Measurements from ENCODE around the gene GEN1. TPM values are rescaled to one million over a fixed set of nuclear protein-coding genes. Genes with fewer than 3 reads are reported as not detected.

Gene GEN1
- total RNA-seq, 1 experiment from 2014 or later: 30.8 TPM

GRCh38 chr2:17795309-17795708 lies 41.4 kb downstream of the GEN1 start:
- no peak for DNase-seq (ENCODE audit: low read depth)

- no peak for DNase-seq (ENCODE audit: low read depth)
These were observed 44.4 kb downstream of the GEN1 start for GRCh38 chr2:17798338-17798737.

DNA sequence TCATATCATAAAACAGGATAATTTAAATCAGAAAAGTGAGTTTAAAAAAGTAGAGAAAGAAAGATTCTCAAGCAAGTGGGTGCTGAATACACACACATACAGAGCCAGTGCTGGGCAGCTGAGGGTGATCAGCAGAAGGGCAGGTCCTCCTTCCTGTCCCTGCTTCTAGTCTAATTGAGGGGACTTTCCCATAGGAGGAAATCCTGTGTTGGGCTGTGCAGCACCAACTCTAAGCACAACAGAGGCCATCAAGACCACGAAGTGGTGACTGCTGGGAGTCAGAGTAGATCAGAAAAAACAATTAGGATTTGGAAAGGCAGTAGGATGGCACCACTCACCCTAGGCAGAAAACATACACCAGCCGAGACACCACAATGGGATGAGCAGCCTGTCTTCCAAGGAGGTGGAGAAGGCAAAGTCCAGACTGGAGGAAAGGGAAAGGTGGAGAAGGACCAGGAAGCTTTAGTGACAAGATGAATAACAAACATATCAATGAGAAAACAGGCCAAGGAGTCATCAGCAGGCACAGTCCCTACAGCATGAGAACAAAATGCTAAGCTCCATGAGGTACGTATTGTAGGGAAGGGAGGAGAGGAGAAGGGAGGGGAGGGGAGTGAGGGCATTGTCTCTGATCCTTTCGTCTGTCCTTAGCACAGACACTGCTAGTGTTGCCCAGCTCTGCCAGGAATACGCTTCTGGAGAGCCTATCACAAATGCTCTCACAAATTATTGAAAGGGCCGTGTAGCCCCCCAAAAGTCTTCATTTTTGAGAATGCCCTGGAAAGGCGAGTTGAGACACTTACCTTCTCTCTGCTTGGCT lies 45.6 kb downstream of the GEN1 start:
- peak; percentile 17 for DNase-seq (ENCODE audit: low read depth)

GRCh38 chr2:17800219-17800618 lies 46.3 kb downstream of the GEN1 start:
- peak; percentile 97 for DNase-seq (ENCODE audit: low read depth)

DNA sequence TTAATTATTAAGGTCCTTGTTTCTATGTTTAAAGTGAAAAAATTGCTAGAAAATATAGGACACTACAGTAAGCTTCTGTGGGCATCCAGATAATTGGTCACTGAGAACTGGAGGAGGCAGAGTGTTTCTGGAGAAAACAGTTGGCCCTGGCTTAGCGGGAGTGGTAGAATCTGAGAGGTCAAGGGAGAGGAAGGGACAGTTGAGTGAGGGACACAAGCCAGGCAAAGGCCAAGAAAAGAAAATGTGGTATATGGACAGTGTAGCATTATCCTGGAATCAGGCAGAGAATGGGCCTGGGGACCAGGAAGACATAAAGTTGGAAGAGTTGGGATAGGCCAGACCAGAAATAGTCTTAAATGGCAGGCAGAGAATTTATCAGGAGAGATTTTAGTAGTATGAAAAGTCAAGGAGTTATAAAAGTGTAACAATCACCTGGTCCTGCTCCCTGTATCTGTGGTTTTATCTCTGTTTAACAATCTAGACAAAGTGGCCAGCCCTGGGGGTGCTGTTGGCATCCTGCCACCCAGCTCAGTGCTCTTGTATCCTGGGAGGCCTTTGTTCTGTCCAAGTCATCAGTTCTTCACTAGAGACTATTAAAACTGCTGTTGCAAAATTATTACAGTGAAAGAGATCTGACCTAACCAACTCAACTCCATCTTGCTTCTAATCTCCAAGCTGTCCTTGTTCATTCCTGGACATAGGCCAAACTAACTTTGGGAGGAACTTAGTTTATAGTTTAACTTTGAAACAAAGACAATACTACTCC lies 46.9 kb downstream of the GEN1 start:
- peak; percentile 16 for DNase-seq (ENCODE audit: low read depth)

DNA sequence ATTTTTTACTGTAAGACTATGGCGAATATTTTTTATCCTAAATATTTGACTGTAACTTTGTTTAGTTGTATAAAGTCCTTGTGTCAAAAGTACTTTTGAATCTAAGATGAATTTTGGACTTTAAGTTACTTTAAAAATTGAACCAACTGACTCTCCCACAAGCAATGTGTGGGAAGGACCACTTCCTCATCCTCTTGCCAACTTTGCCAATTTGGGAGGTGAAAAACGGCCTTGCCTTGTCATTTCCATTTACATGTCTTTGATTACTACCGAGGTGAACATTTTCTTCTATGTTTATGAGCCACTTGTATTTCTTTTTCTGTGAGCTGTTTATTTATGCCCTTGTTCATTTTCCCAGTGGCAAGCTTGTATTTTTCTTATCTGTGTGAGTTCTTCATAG lies 49.6 kb downstream of the GEN1 start:
- no peak for DNase-seq (ENCODE audit: low read depth)

- no peak for DNase-seq (ENCODE audit: low read depth)
These were observed 50.4 kb downstream of the GEN1 start for GRCh38 chr2:17804358-17804757.

DNA sequence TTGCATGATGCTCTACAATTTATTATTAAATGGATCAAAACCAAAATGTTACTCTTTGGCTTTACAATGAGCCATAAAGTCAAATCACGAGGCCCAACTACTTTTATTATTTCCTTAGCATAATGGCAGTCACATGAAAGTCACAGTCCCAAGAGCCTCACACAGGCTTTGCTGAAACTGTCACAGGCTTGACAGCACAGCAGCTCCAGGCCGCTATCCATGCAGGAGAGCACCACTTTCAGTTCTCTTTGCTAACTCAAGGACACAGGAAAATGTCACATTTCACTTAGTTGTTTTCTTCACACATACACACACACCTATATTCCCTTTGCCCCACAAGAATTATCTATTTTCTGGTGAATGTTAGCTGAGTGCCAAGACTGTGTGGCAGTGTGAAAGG lies 51.2 kb downstream of the GEN1 start:
- DNase-seq (ENCODE audit: low read depth): no peak

GRCh38 chr2:17805717-17806363 lies 51.9 kb downstream of the GEN1 start:
- DNase-seq (ENCODE audit: low read depth): peak; percentile 75

DNA sequence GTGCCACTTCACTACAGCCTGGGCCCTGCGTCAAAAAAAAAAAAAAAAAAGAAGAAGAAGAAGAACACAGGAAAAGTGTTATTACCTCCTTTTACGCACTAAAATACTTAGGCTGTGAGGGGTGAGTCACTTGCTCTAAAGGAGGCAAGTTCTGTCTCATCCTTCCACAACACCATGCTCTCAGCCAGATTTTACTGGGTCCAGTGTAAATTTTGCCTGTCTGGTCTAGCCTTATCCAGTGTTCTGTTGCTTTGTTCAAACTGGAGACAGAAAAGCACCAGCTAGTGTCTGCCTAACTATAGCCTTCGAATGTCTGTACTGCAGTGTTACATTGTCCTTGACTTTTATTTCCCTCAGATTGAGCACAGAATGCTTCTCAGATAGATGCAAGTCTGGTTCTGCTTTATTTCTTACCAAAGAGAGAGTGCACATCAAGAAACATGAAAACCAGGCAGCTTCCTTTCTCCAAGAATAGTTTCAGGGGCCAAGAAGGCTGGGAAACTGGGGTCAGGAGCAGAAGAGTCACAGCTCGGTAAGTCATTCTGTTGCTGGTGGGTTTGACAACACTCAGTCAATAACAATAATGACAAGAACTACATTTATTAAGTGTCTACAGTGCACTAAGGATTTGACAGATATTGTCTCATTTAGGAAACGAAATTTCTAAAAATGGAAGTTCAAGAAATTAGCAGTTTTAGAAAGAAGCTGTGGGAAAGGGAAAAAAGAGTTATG lies 59.2 kb downstream of the GEN1 start:
- DNase-seq (ENCODE audit: low read depth): peak; percentile 90

DNA sequence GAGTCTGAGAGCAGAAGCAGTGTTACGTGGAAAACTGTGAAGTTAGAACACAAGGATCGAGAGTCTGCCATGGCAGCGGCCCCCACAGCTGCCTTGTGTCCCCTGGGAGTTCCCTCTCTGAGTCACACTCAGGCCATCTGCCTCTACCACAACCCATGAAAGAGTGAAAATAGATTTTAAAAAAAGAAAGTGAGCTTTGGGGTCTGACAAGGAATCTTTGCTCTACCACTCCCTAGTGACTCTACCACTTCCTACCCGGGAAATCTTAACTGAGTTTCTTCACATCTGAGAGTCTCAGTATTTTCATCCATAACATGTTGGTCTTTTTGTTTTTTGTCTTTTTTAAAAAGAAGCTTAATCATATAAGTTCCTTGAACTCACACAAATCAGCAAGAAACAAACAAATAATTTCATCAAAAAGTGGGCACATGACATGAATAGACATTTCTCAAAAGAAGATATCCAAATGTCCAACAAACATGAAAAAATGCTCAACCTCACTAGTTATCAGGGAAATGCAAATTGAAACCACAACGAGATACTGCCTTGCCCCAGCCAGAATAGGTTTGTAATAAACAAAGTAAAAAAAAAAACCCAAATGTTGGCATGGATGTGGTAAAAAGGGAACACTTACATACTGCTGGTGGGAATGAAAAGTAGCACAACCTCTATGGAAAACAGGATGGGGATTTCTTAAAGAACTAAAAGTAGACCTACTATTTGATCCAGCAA lies 60.0 kb downstream of the GEN1 start:
- peak; percentile 96 for DNase-seq (ENCODE audit: low read depth)

DNA sequence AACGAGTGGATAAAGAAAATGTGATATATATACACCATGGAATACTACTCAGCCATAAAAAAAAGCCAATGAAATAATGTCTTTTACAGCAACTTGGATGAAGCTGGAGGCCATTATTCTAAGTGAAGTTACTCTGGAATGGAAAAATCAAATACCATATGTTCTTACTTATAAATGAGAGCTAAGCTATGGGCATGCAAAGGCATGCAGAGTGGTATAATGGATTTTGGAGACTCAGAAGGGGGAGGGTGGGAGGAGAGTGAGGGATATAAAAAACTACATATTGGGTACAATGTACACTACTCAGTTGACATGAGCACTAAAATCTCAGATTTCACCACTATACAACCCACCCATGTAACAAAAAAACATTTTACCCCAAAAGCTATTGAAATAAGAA lies 60.7 kb downstream of the GEN1 start:
- no peak for DNase-seq (ENCODE audit: low read depth)

- no peak for DNase-seq (ENCODE audit: low read depth)
These were observed 61.7 kb downstream of the GEN1 start for GRCh38 chr2:17815468-17816184.

GRCh38 chr2:17816396-17817245 lies 62.7 kb downstream of the GEN1 start, which contains the start of gene MSGN1:
TSS of gene MSGN1 (plus strand) at chr2:17816460. CDS start at chr2:17816519, 59 bp downstream.
- no peak for DNase-seq (ENCODE audit: low read depth)

DNA sequence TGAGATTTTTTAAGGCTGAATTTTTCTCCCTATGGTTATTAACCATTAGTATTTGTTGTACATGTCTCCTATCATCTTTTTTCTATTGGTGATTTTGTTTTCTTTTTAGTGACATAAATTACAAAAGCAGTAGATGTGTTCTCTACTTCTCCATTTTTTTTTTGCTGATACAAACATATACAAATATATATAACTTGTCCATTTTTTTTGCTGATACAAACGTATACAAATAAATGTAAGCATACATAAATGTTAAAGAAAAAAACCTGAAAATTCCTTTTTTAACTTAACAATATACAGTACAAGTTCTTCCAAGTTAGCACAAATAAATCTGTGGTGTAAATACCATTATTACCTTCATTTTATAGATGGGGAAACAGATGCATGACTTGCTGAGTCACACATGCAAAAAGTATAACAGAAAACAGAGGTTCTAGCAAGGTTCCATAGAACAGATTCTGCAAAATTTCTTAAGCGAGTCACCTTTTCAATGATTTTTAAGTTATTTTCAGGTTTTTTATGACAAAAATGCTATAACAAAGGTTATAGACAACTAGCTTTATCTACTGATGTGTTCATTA lies 64.4 kb downstream of the GEN1 start:
- no peak for DNase-seq (ENCODE audit: low read depth)

GRCh38 chr2:17821080-17821479 lies 67.1 kb downstream of the GEN1 start:
- no peak for DNase-seq (ENCODE audit: low read depth)

DNA sequence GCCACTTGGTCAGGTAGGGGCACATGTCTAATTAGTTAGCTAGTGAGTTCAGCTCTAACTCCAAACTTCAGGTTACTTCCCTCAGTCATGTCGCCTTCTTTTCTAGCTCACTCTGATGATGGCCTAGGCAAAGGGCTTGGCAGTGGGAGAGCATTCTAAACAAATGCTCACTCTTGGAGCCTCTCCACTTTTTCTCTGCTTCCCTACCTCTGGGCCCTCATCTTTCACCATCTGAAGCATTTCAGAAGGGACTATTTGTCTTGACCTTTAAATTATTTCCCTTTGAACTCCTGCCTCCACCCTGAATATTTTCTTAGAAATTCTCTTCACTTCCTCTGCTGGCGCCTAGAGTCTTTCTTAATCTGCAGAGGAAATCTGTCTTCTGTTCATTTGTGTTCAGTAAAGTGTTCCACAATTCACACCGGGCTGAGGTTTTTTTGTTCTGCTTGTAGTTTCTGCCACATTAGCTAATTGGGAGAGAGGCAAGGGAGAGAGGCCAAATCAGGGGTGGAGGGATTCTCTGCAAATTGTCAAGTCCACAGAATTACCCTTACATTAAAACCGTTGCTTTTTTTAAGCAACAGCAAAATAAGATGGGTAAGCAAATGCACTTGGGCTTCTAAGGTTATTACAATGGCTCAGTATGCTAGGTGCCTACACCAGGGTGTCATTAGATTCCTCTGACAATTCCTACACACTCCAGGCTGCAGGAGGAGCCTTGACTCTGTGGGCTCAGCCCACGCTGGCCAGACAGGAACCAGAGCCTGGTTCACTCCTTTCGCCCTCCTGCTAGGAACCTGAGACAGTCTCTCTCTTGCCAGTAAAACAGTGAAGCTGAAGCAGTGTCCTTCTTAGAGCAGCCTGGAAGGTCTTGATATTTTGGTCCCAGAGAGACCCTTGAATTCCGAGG lies 67.9 kb downstream of the GEN1 start:
- DNase-seq (ENCODE audit: low read depth): no peak
